HFF-Myc (cell line): ENCODE measurements around the gene CLIC6.
"Not testable (repeated sequence)": the region's sequence is repeated elsewhere in the genome, so short reads cannot be mapped to it uniquely, and the experiment has no call there.

Experiments
- DNase-seq: peaks from one replicate; pipeline ENCODE4 v3.0.0-alpha.2; 2011; ENCODE audit warnings: low read depth; ENCODE audit errors: extremely low read depth
- H3K4me3 ChIP-seq: replicated peaks from 2 replicates; pipeline ENCODE4 v1.5.1; 2011; ENCODE audit warnings: low read depth, mild to moderate bottlenecking, control low read depth, low read length
- CTCF ChIP-seq: IDR thresholded peaks from 2 replicates; pipeline ENCODE4 v1.5.1; 2012; ENCODE audit warnings: mild to moderate bottlenecking, low read depth, low read length, control low read depth; ENCODE audit errors: missing control alignments

The CLIC6 gene

DNA sequence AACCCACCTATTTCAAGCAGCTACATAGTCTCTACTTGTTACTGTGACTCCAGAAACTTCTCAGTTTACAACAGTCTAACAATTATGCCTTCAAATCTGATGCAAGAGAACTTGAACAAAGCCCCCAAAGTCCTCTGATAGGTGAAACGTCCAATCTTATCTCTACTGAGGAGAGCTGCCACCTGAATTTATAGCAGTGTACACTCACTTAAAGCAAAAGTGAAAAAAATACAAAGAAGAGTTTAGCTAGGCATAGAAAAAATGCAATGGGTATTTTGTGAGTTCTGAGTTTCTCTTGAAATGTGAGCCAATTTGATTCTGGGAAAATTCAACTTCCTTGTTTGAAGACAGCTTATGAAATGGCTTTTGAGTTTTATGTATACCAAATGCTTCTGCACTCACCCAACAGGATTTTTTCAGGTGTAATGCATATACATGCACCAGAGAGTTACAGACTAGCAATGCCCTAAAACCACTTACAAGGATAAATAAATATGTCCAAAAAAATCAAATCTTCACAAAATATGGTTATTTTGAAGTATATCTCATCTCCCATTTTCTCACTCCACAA is 17.8 kb upstream of the CLIC6 start:
- H3K4me3 ChIP-seq: no peak overlapping the region
- TF ChIP-seq CTCF: no peak
- DNase-seq: no peak

DNA sequence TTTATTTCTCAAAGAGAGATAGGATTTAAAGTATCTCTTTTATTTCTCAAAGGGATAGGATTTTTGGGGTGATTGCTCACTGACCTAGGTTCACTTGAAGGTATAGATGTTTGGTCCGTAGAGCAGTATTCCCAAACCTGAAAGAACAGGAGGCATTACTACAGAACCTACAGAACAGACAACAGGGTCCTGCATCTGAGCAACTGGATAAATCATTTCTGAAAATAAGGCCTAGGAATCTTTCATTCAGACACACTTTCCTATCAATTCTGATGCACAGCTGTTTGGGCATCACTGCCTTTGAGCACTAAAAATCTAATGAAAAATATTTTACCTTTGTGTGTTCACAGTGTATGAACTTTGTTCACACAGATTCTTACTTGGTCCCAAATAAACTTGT is 17.2 kb upstream of the CLIC6 start:
- DNase-seq: no peak
- no peak for TF ChIP-seq CTCF
- no peak overlapping the region for H3K4me3 ChIP-seq

DNA sequence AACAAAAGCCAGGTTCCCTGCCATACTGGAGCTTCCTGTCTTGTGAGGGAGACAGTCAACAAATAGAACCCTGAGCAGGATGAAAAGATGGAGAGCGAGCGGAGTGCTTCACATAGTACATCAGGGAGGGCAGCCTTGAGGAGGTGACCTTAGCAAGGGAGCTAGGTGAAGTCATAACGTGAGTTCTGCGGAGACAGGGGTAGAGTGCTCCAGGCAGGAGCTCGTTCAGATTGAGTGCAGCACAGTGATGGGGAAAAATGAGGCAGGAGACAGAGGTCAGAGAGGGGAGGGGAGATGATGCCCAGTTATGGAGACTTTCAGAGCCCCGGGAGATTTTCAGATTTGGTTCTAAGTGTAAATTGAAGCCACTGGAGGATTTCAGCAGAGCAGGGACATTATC is 15.3 kb upstream of the CLIC6 start:
- no peak overlapping the region for H3K4me3 ChIP-seq
- TF ChIP-seq CTCF: no peak
- DNase-seq: no peak

DNA sequence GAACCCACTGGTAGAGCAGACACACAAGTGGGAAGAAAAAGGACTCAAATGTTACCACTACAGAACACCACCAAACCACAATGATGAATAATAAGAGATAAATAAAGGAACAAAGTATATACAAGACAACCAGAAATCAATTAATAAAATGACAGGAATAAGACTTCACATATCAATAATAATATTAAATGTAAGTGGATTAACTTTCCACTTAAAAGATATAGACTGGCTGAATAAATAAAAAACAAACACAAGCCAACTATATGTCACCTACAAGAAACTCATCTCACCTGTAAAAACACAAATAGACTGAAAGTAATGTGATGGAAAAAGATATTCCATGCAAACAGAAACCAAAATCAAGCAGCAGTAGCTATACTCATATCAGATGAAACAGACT is 6.9 kb upstream of the CLIC6 start:
- no peak for TF ChIP-seq CTCF
- no peak for DNase-seq
- H3K4me3 ChIP-seq: no peak overlapping the region

DNA sequence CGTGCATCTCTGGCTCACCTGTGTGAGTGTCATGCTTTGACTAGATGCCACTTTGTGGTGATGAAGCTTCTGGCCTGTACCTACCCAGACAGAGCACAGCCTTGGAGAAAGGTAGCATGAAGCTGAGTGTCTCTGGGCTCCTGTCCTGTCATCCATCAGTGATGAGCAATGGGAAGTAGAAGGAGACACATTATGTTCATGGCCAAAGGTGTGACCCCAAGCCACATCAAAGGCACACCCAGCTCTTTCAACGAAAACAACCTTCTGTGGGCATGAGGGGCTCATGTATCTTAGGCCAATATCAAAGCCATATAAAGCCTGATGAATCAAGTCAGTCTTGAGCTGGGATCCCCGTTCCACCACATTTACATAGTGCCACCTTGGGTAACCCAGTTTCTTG is 1.0 kb upstream of the CLIC6 start:
- no peak overlapping the region for H3K4me3 ChIP-seq
- DNase-seq: no peak
- no peak for TF ChIP-seq CTCF

GRCh38 chr21:34669149-34669879 is 520 bp downstream of the CLIC6 start:
- no peak for TF ChIP-seq CTCF
- H3K4me3 ChIP-seq: peak overlapping the region; percentile 12; the same call in 1 of the 2 replicates
- no peak for DNase-seq

DNA sequence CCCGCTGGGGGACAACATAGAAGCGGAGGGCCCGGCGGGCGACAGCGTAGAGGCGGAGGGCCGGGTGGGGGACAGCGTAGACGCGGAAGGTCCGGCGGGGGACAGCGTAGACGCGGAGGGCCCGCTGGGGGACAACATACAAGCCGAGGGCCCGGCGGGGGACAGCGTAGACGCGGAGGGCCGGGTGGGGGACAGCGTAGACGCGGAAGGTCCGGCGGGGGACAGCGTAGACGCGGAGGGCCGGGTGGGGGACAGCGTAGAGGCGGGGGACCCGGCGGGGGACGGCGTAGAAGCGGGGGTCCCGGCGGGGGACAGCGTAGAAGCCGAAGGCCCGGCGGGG is 1.1 kb downstream of the CLIC6 start:
- DNase-seq: not testable (repeated sequence)
- peak overlapping the region; percentile 24; the same call in 1 of the 2 replicates for H3K4me3 ChIP-seq
